Measurements from ENCODE around the gene WDFY4.

WDFY4 gene

DNA sequence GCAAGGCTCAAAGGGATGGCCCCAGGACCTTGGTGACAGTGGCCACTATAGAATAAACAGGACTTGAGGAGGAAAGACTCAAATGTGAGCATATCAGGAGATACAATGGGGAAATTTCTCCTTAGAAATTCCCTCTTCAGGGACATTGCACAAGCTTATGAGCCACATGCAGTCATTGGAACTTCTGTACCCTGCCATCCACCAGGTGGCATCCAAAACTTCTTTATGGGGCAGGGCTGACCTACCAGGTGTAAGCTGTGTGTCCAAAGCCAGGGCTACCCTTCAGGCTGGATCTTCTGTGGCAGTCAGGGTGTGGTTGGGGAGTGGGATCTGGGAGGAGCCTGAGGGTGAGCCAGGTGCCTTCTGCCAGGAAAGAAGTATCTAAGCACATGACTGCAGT lies 291.5 kb downstream of the WDFY4 start:
- FAIRE-seq = no peak
- TF ChIP-seq PAX5 (IDR thresholded peaks at IDR 0.05; ENCODE audit: insufficient read depth, low read length, severe bottlenecking) (no peak), TAF1 (IDR thresholded peaks at IDR 0.05; ENCODE audit: low read depth, low read length) (no peak), POU2F2 (IDR thresholded peaks at IDR 0.05; ENCODE audit: low read depth, low read length) (no peak), POLR2A (IDR thresholded peaks at IDR 0.05; ENCODE audit: low read depth, low read length) (no peak), POLR2AphosphoS5 (IDR thresholded peaks at IDR 0.05; ENCODE audit: low read depth, low read length) (no peak), SPI1 (IDR thresholded peaks at IDR 0.05; ENCODE audit: low read depth, low read length) (no peak)
- no peak for DNase-seq (ENCODE audit: insufficient read length, low spot score)

DNA sequence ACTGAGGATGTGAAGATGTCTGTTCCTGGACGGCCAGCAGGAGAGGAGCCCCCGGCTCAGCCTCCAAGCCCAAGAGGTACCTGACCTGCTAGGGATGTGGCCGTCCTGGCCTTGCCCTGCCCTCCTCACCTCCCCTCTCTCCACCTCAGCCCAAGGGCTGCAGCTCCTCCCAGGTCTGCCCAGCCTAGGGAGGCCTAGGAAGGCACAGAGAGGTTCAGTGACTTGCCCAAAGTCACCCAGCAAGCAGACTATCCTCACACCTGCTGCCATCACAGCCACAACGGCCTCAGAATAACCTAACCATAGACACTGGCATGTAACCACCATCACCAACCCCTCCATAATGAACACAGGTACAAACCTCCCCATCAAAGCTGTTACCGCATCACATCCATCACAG lies 293.6 kb downstream of the WDFY4 start:
- FAIRE-seq = no peak
- TF ChIP-seq TAF1 (IDR thresholded peaks at IDR 0.05; ENCODE audit: low read depth, low read length) (no peak), POU2F2 (IDR thresholded peaks at IDR 0.05; ENCODE audit: low read depth, low read length) (no peak), POLR2AphosphoS5 (IDR thresholded peaks at IDR 0.05; ENCODE audit: low read depth, low read length) (no peak), POLR2A (IDR thresholded peaks at IDR 0.05; ENCODE audit: low read depth, low read length) (no peak), PAX5 (IDR thresholded peaks at IDR 0.05; ENCODE audit: insufficient read depth, low read length, severe bottlenecking) (no peak)
- no peak for DNase-seq (ENCODE audit: insufficient read length, low spot score)

DNA sequence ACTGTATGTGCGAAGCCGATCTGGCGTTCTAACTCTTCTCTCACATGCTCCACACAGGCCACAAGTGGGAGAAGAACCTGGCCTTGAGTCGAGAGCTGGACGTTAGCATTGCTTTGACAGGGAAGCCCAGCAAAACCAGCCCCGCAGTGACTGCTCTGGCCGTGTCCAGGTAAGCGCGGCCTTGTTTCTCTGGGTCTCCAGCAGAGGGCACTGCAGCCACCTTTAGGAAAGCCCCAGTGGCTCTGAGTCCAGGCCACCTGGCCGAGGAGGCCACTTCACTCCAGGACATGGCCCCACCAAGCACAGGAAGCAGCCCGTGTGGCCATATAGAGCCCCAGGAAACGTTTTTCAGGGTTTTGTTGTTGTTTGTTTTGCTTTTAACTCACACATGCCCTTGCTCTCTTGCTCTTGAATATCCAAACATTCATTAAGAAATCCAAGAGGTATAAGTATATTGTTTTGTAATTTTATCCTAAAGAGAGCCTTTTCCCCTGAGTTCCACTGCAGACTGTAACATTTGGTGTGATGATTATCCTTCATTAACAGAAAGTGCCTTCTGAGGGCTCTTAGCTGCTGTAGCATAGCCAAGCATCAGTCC lies 296.7 kb downstream of the WDFY4 start:
- TF ChIP-seq POLR2A (IDR thresholded peaks at IDR 0.05; ENCODE audit: low read depth, low read length) (no peak), POU2F2 (IDR thresholded peaks at IDR 0.05; ENCODE audit: low read depth, low read length) (no peak), POLR2AphosphoS5 (IDR thresholded peaks at IDR 0.05; ENCODE audit: low read depth, low read length) (no peak), PAX5 (IDR thresholded peaks at IDR 0.05; ENCODE audit: insufficient read depth, low read length, severe bottlenecking) (no peak), TAF1 (IDR thresholded peaks at IDR 0.05; ENCODE audit: low read depth, low read length) (no peak), SPI1 (IDR thresholded peaks at IDR 0.05; ENCODE audit: low read depth, low read length) (no peak)
- FAIRE-seq = peak; percentile 41
- DNase-seq (ENCODE audit: insufficient read length, low spot score) = peak; percentile 51

DNA sequence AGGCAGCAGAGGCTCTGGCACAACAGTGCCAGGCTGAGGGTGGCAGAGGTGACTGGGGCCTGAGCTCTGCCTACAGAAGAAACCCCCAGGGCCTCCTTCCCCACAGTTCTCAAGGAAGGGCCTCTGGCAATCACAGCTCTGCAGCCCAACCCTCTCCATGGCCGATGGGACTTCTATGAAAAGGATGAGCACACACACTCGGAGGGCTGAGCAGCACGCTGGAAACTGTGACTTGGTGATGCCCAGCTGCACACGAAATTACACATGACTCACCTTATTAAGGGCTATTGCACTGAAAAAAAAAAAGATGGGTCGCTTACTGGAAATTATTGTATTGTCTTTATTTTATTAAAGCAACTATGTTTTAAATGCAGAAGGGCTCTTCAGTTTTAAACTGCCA lies 297.9 kb downstream of the WDFY4 start:
- TF ChIP-seq PAX5 (IDR thresholded peaks at IDR 0.05; ENCODE audit: insufficient read depth, low read length, severe bottlenecking) (no peak), SPI1 (IDR thresholded peaks at IDR 0.05; ENCODE audit: low read depth, low read length) (no peak), POLR2AphosphoS5 (IDR thresholded peaks at IDR 0.05; ENCODE audit: low read depth, low read length) (no peak), POLR2A (IDR thresholded peaks at IDR 0.05; ENCODE audit: low read depth, low read length) (no peak), TAF1 (IDR thresholded peaks at IDR 0.05; ENCODE audit: low read depth, low read length) (no peak), POU2F2 (IDR thresholded peaks at IDR 0.05; ENCODE audit: low read depth, low read length) (no peak)
- DNase-seq (ENCODE audit: insufficient read length, low spot score) = no peak

DNA sequence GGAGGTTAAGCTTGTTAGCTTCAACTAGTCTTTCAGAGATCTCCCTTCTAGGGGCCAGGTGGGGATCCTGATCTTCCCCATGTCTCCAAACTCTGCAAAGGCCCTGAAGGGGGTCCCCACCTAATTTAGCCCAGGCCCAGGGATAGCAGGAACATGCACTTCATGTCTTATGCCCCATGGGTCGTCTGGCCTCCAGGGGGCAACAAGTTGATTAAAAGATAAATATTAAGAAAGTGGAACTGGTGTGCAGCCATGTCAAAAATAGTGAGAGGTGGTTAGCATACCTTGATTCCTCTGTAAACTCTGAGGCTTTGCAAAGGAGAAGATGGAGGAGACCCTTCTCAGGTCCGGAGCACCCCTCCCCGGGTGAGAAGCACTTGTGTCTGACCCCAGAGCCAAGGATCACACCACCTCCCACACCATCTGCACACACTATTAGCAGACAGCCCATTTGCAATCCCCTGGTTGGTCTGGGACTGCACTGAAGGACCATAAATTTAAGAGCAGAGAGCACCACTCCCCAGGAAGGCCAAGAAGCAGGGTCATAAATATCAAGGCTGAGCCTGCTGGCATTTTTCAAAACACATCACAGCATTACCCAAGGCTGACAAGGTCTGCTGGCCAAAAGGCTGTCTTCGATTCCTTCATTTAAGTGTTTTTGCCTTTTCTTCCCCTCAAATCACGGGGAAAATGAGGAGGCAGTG lies 299.1 kb downstream of the WDFY4 start:
- FAIRE-seq = no peak
- no peak for DNase-seq (ENCODE audit: insufficient read length, low spot score)
- TF ChIP-seq PAX5 (IDR thresholded peaks at IDR 0.05; ENCODE audit: insufficient read depth, low read length, severe bottlenecking) = no peak
- TF ChIP-seq POLR2A (IDR thresholded peaks at IDR 0.05; ENCODE audit: low read depth, low read length) = no peak
- TF ChIP-seq POU2F2 (IDR thresholded peaks at IDR 0.05; ENCODE audit: low read depth, low read length) = no peak
- no peak for TF ChIP-seq SPI1 (IDR thresholded peaks at IDR 0.05; ENCODE audit: low read depth, low read length)
- no peak for TF ChIP-seq POLR2AphosphoS5 (IDR thresholded peaks at IDR 0.05; ENCODE audit: low read depth, low read length)
- no peak for TF ChIP-seq TAF1 (IDR thresholded peaks at IDR 0.05; ENCODE audit: low read depth, low read length)

More for the DNA sequence above, 297.9 kb downstream of the WDFY4 start:
- FAIRE-seq = no peak

DNA sequence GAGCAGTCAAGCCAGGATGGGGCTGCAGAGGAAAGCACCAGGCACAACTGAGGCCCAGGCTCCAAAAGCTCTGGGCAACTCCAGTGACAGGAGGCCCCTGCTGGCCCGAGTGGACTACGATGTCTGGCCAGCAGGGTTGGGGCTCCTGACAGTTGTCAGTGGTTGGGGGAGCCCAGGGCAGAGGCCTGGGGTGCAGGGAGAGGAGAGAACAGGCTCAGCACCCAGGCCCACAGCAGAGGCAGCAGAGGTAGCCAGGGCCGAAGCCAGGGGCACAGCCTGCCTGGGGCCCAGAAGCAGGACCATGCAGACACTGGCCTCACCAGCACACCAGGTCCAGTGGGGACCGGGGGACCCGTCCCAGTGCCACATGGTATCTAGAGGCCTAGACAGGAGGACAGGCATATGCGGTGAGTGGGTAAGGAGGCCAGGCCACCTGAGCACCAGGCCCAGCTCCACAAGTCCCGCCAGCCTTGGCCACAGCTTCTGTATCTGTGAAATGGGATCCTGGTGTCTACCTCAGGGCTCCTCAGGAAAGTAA lies 301.0 kb downstream of the WDFY4 start:
- no peak for DNase-seq (ENCODE audit: insufficient read length, low spot score)
- no peak for FAIRE-seq
- TF ChIP-seq PAX5 (IDR thresholded peaks at IDR 0.05; ENCODE audit: insufficient read depth, low read length, severe bottlenecking) (no peak), POLR2AphosphoS5 (IDR thresholded peaks at IDR 0.05; ENCODE audit: low read depth, low read length) (no peak), POU2F2 (IDR thresholded peaks at IDR 0.05; ENCODE audit: low read depth, low read length) (no peak), TAF1 (IDR thresholded peaks at IDR 0.05; ENCODE audit: low read depth, low read length) (no peak), POLR2A (IDR thresholded peaks at IDR 0.05; ENCODE audit: low read depth, low read length) (no peak), SPI1 (IDR thresholded peaks at IDR 0.05; ENCODE audit: low read depth, low read length) (no peak)

DNA sequence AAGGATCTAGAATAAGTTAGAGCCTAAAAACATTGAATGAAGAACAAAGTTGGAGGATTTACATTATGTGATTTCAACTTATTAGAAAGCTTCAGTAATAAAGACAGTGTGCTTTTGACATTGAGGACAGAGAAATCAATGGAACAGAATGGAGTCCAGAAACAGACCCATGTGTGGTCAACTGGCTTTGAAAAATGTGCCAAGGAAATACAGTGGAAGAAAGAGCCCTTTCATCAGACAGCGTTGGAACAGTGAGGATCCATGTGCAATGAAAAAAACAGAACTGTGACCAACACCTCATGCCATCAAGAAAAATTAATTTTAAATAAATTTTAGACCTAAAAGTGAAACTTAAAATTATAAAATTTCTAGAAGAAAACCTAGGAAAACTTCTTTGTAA lies 305.6 kb downstream of the WDFY4 start:
- FAIRE-seq (no peak), DNase-seq (ENCODE audit: insufficient read length, low spot score) (no peak)
- TF ChIP-seq TAF1 (IDR thresholded peaks at IDR 0.05; ENCODE audit: low read depth, low read length) = no peak
- TF ChIP-seq POLR2AphosphoS5 (IDR thresholded peaks at IDR 0.05; ENCODE audit: low read depth, low read length) = no peak
- no peak for TF ChIP-seq POLR2A (IDR thresholded peaks at IDR 0.05; ENCODE audit: low read depth, low read length)
- no peak for TF ChIP-seq POU2F2 (IDR thresholded peaks at IDR 0.05; ENCODE audit: low read depth, low read length)
- TF ChIP-seq PAX5 (IDR thresholded peaks at IDR 0.05; ENCODE audit: insufficient read depth, low read length, severe bottlenecking) = no peak
- TF ChIP-seq SPI1 (IDR thresholded peaks at IDR 0.05; ENCODE audit: low read depth, low read length) = no peak

DNA sequence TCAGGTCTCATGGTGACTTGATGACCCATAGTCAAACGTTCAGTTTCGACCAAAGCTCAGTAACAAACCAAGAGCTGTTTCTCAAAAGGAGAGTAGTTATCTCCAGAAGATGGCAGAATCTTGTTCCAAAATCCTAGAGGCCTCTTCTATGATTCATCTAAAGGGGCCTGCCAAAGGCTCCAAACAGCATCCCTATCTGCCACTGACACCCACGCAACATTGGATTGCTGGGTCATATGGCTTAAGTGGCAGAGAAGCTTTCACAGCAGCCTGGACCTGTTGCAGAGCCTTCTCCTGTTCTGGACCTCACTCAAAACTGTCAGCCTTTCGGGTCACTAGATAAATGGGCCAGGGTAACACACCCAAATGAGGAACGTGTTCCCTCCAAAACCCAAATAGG lies 309.0 kb downstream of the WDFY4 start:
- TF ChIP-seq POLR2AphosphoS5 (IDR thresholded peaks at IDR 0.05; ENCODE audit: low read depth, low read length) = no peak
- TF ChIP-seq POU2F2 (IDR thresholded peaks at IDR 0.05; ENCODE audit: low read depth, low read length) = no peak
- no peak for TF ChIP-seq TAF1 (IDR thresholded peaks at IDR 0.05; ENCODE audit: low read depth, low read length)
- TF ChIP-seq PAX5 (IDR thresholded peaks at IDR 0.05; ENCODE audit: insufficient read depth, low read length, severe bottlenecking) = no peak
- no peak for TF ChIP-seq POLR2A (IDR thresholded peaks at IDR 0.05; ENCODE audit: low read depth, low read length)
- no peak for TF ChIP-seq SPI1 (IDR thresholded peaks at IDR 0.05; ENCODE audit: low read depth, low read length)
- DNase-seq (ENCODE audit: insufficient read length, low spot score) (no peak), FAIRE-seq (no peak)

DNA sequence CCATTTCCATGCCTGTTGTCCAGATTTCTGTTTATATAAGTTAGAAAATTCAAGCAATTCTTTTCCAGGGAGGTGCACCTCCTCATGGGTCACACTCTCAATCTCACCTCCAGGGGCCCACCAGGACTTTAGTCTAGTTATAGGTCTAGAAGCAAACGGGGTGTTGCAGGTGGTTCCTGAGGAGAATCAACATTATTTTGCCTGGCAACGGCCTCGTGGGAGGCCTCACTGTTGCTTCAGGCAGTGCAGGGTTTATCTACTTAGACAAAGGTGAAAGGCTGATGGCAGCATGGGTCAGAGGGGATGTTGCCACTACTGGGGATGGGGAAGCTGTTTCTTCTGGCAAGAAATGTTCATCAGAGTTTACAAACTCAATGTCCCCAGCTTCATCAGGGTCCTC lies 311.7 kb downstream of the WDFY4 start:
- TF ChIP-seq POU2F2 (IDR thresholded peaks at IDR 0.05; ENCODE audit: low read depth, low read length) = no peak
- TF ChIP-seq TAF1 (IDR thresholded peaks at IDR 0.05; ENCODE audit: low read depth, low read length) = no peak
- no peak for TF ChIP-seq POLR2A (IDR thresholded peaks at IDR 0.05; ENCODE audit: low read depth, low read length)
- TF ChIP-seq POLR2AphosphoS5 (IDR thresholded peaks at IDR 0.05; ENCODE audit: low read depth, low read length) = no peak
- no peak for TF ChIP-seq SPI1 (IDR thresholded peaks at IDR 0.05; ENCODE audit: low read depth, low read length)
- no peak for TF ChIP-seq PAX5 (IDR thresholded peaks at IDR 0.05; ENCODE audit: insufficient read depth, low read length, severe bottlenecking)
- DNase-seq (ENCODE audit: insufficient read length, low spot score) = no peak
- no peak for FAIRE-seq

All from GM12891 (cell line).